IMR-90 (cell line): ENCODE measurements around the gene NTMT1. TPM values are rescaled to one million over a fixed set of nuclear protein-coding genes. Genes with fewer than 3 reads are reported as not detected.

Experiments
- CTCF ChIP-seq: conservative IDR thresholded peaks from 2 replicates; pipeline ENCODE4 v1.5.1; 2012; ENCODE audit warnings: mild to moderate bottlenecking, low read depth, low read length, improper control_type of control experiment
- NFE2L2 ChIP-seq: fragments of 150-350 bp; IDR thresholded peaks from 2 replicates; pipeline ENCODE4 v1.6.1; 2016; ENCODE audit warnings: low read depth, mild to moderate bottlenecking, low read length
- POLR2A ChIP-seq: IDR thresholded peaks from 2 replicates; pipeline ENCODE4 v1.6.1; 2012; ENCODE audit warnings: mild to moderate bottlenecking, low read depth, low read length
- RAD21 ChIP-seq: IDR thresholded peaks from 2 replicates; pipeline ENCODE4 v1.6.1; 2012; ENCODE audit warnings: low read length, improper control_type of control experiment
- SMC3 ChIP-seq: fragments of 150-350 bp; IDR thresholded peaks from 2 replicates; pipeline ENCODE4 v1.6.1; 2016; ENCODE audit warnings: low read depth, mild to moderate bottlenecking, antibody characterized with exemption, low read length, moderate library complexity
- USF2 ChIP-seq: fragments of 150-350 bp; IDR thresholded peaks from 2 replicates; pipeline ENCODE4 v1.6.1; 2017; ENCODE audit warnings: mild to moderate bottlenecking, antibody characterized with exemption, low read length, low read depth
- polyA plus RNA-seq, 3 experiments: library from polyadenylated mRNA; depleted of rRNA; stranded (reverse); fragments of >200 nt; gene quantifications; 2 replicates each; pipeline ENCODE4 v1.2.3, GENCODE V29; 2012; ENCODE audit warnings: low replicate concordance in 1 of 3
- total RNA-seq: library from RNA; depleted of rRNA; stranded (reverse); fragments of >200 nt; gene quantifications from 2 replicates; pipeline ENCODE4 v1.2.3, GENCODE V29; 2012

The NTMT1 gene
- total and polyA plus RNA-seq, 2 of the 4 experiments (the other 2 are of a cell fraction) = 68.1 to 88.1 TPM

DNA sequence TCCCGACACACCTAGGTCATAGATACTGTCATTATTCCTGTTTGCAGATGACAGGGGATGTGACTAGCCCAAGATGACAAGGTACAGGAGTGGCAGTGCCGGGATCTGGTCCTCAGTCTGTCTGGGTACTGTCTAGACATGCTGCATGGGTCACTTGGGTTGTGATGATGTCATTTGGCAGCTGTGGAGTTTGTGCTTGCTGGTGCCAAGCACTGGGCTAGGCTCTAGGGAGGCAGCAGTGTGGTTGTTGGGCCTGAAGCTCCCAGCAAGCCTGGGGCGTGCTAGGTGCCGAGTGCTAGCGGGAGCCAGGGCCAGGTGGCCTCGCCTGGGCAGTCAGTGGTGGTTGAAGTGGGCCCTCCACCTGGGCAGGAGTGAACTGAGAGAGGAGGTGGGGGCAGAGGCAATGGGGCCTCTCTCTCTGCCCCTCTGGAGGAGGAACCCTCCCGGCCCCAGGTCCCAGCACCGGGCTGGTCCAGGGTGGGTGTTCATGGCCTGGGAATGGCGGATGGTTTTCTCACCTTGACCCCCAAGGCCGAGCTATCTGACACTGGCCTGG, 24.8 kb downstream of the NTMT1 start (continued):
- TF ChIP-seq CTCF (no peak), POLR2A (no peak), SMC3 (no peak), NFE2L2 (no peak), RAD21 (no peak), USF2 (no peak)
